Occipital lobe (tissue), 3 donors: ENCODE measurements around the gene CAMTA2. TPM values are rescaled to one million over a fixed set of nuclear protein-coding genes. Genes with fewer than 3 reads are reported as not detected.
"Not testable (repeated sequence)": the region's sequence is repeated elsewhere in the genome, so short reads cannot be mapped to it uniquely, and the experiment has no call there.

ENCODE experiments used
- DNase-seq: peaks from one replicate; lab custom pipeline; 2025; lab: John Stamatoyannopoulos, UW
- small RNA-seq: library from RNA; depleted of rRNA; stranded (forward); fragments of <200 nt; gene quantifications from one replicate; pipeline ENCODE3, GENCODE V24; 2014
- total RNA-seq: library from RNA; depleted of rRNA; stranded (reverse); fragments of >200 nt; gene quantifications from one replicate; pipeline ENCODE4 v1.2.3, GENCODE V29; 2014

The CAMTA2 gene
- total RNA-seq, 1 donor from 2014 or later: 5.1 TPM

DNA sequence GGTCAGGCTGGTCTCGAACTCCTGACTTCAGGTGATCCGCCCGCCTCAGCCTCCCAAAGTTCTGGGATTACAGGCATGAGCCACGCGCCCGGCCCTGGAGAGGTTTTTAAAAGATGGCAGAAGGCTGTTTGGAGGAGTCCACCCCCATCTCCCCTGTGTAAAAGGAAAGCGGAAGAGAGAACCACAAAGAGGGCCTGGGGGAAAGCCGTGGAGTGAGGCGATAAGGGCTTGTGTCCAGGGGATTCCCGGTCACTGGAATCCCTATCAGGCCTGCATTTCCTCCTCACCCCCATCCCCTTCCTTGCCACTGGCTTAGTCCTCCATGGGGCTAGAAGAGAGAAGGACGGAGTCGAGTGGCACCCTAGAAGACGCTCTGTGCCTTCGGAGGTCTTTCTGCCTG lies 55.5 kb downstream of the CAMTA2 start, which contains the start of gene GP1BA:
Gene GP1BA (plus strand): TSS at position 315 of the 400 bp plus-strand sequence. CDS start 328 bp downstream, outside the sequence.
- no peak for DNase-seq

- no peak for DNase-seq
These were observed 58.6 kb downstream of the CAMTA2 start for GRCh38 chr17:4928881-4929280.

GRCh38 chr17:4926577-4927335 lies 60.7 kb downstream of the CAMTA2 start:
- DNase-seq: not testable (repeated sequence)

DNA sequence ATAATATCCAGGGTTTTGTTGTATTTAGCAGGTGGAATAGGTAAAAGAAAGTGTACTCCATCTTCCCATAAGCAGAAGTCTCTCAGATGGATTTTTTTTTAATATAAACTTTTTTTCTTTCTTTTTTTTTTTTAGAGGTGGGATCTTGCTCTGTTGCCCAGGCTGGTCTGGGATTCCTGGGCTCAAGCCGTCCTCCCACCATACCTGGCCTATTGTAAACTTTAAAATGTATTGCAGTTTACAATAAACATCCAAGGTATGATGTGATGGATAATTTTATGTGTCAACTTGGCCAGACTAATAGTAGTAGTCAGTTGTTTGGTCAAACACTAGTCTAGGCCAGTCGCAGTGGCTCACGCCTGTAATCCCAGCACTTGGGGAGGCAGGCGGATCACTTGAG lies 66.2 kb downstream of the CAMTA2 start:
- DNase-seq: no peak

- no peak for DNase-seq
These were observed 67.0 kb downstream of the CAMTA2 start for GRCh38 chr17:4920351-4921048.

DNA sequence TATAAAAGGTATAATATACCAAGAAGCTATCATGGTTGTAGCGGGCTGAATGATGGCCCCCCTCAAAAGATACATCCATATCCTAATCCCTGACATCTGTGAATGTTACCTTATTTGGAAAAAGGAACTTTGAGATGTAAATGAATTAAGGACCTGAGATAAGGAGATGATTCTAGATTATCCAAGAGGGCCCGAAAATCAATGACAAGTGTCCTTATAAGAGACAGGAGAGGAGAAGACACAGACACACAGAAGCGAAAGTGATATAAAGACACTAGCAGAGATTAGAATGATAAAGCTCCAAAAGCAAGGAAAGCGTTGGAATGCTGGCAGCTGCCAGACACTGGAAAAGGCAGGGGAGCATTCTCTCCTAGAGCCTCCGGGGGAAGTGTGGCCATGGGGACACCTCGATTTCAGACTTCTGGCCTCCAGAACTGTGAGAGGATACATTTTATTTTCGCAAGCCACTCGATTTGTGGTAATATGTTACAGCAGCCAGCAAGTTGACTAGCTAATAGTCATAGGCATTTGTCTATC lies 67.9 kb downstream of the CAMTA2 start:
- DNase-seq: no peak

Small RNA genes within 50 kb of the gene (small RNA-seq; reads per million reads assigned to genes)
- gene MIR6864: 0.09 reads per million
- not detected for gene MIR6865

Other genes starting within 250 kb of the CAMTA2 start
- 0.31 TPM for gene ZMYND15, start 247.8 kb downstream of the CAMTA2 start, total RNA-seq
- gene CXCL16, start 247.7 kb downstream of the CAMTA2 start, total RNA-seq: 1.2 TPM
- not detected for gene TM4SF5, start 215.8 kb downstream of the CAMTA2 start, total RNA-seq
- gene VMO1, start 201.3 kb downstream of the CAMTA2 start, total RNA-seq: 0.62 TPM
- gene GLTPD2, start 198.7 kb downstream of the CAMTA2 start, total RNA-seq: not detected
- 64.4 TPM for gene PSMB6, start 191.5 kb downstream of the CAMTA2 start, total RNA-seq
- 6.1 TPM for gene PLD2, start 180.5 kb downstream of the CAMTA2 start, total RNA-seq
- gene MINK1, start 154.3 kb downstream of the CAMTA2 start, total RNA-seq: 18.4 TPM
- gene C17orf107, start 88.1 kb downstream of the CAMTA2 start, total RNA-seq: 6.9 TPM
- 0.62 TPM for gene CHRNE, start 84.6 kb downstream of the CAMTA2 start, total RNA-seq
- not detected for gene GP1BA, start 55.4 kb downstream of the CAMTA2 start, total RNA-seq
- 44.6 TPM for gene SLC25A11, start 47.6 kb downstream of the CAMTA2 start, total RNA-seq
- gene RNF167, start 47.4 kb downstream of the CAMTA2 start, total RNA-seq: 10.3 TPM
- gene PFN1, start 39.1 kb downstream of the CAMTA2 start, total RNA-seq: 53.0 TPM
- 2.3 TPM for gene ENO3, start 36.6 kb downstream of the CAMTA2 start, total RNA-seq
- 21.1 TPM for gene SPAG7, start 19.9 kb downstream of the CAMTA2 start, total RNA-seq
- gene INCA1, start 9.8 kb upstream of the CAMTA2 start, total RNA-seq: 0.31 TPM
- 12.5 TPM for gene KIF1C, start 10.3 kb upstream of the CAMTA2 start, total RNA-seq
- not detected for gene SLC52A1, start 47.8 kb upstream of the CAMTA2 start, total RNA-seq
- 9.8 TPM for gene ZFP3, start 90.8 kb upstream of the CAMTA2 start, total RNA-seq
- gene ZNF232, start 124.2 kb upstream of the CAMTA2 start, total RNA-seq: 14.3 TPM
- gene USP6, start 128.4 kb upstream of the CAMTA2 start, total RNA-seq: 0.16 TPM
- 39.0 TPM for gene ZNF594, start 204.2 kb upstream of the CAMTA2 start, total RNA-seq
- gene SCIMP, start 247.2 kb upstream of the CAMTA2 start, total RNA-seq: 0.16 TPM